ENCODE data around the gene HEPACAM2.

DNA sequence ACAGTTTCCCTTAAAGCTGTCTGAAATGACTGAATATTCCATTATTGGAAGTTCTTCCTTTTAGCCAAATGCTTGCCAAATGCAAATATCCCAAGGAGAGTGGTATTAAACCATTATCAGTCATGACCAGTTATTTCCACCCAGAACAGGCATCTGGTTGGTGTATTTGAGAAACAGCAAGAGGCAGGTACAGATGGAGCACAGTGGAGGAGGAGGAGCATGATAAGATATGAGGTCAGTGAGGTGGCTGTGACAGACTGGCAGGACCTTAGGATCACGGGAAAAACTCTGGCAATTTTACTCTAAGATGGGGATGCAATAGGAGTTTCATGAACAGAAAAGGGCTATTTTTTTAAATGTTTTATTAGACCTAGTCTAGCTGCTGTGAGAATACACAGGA lies 6.4 kb downstream of the HEPACAM2 start:
- TF ChIP-seq, protein P1, sequence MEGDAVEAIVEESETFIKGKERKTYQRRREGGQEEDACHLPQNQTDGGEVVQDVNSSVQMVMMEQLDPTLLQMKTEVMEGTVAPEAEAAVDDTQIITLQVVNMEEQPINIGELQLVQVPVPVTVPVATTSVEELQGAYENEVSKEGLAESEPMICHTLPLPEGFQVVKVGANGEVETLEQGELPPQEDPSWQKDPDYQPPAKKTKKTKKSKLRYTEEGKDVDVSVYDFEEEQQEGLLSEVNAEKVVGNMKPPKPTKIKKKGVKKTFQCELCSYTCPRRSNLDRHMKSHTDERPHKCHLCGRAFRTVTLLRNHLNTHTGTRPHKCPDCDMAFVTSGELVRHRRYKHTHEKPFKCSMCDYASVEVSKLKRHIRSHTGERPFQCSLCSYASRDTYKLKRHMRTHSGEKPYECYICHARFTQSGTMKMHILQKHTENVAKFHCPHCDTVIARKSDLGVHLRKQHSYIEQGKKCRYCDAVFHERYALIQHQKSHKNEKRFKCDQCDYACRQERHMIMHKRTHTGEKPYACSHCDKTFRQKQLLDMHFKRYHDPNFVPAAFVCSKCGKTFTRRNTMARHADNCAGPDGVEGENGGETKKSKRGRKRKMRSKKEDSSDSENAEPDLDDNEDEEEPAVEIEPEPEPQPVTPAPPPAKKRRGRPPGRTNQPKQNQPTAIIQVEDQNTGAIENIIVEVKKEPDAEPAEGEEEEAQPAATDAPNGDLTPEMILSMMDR (IDR thresholded peaks at IDR 0.05; ENCODE audit: extremely low read depth in 1 of 2, insufficient read depth in 1 of 2, low read depth in 1 of 2, low read length in 2 of 2): no peak
- TF ChIP-seq POLR2A (IDR thresholded peaks at IDR 0.05; ENCODE audit: low read depth, low read length) (no peak), EZH2 (IDR thresholded peaks at IDR 0.05; ENCODE audit: borderline replicate concordance, low read depth, low read length, severe bottlenecking) (no peak), POLR2AphosphoS5 (IDR thresholded peaks at IDR 0.05; ENCODE audit: insufficient read depth, low read depth, low read length) (no peak), GATA2 (IDR thresholded peaks at IDR 0.05; ENCODE audit: insufficient read depth, insufficient read length, low read depth, low read length) (no peak), FOS (IDR thresholded peaks at IDR 0.05; ENCODE audit: borderline replicate concordance, insufficient read depth, low read length) (no peak), JUN (IDR thresholded peaks at IDR 0.05; ENCODE audit: borderline replicate concordance, insufficient read depth, insufficient read length, low read depth) (no peak), MYC (IDR thresholded peaks at IDR 0.05; ENCODE audit: low read depth, low read length) (no peak)
- TF ChIP-seq, protein P2, sequence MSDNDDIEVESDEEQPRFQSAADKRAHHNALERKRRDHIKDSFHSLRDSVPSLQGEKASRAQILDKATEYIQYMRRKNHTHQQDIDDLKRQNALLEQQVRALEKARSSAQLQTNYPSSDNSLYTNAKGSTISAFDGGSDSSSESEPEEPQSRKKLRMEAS (IDR thresholded peaks at IDR 0.05; ENCODE audit: insufficient read depth, insufficient read length): no peak

Data from endothelial cell of umbilical vein (primary cell).